ENCODE measurements around the gene CRABP2. TPM values are rescaled to one million over a fixed set of nuclear protein-coding genes. Genes with fewer than 3 reads are reported as not detected.

The CRABP2 gene
- total and polyA plus RNA-seq, 10 donors: 1.2 to 13.1 (median 3.7) TPM

- intact Hi-C loops (cut with DNase I; ENCODE audit: low total_unique reads): no loop called here
These were observed 33.0 kb upstream of the CRABP2 start for GRCh38 chr1:156738407-156738806.

DNA sequence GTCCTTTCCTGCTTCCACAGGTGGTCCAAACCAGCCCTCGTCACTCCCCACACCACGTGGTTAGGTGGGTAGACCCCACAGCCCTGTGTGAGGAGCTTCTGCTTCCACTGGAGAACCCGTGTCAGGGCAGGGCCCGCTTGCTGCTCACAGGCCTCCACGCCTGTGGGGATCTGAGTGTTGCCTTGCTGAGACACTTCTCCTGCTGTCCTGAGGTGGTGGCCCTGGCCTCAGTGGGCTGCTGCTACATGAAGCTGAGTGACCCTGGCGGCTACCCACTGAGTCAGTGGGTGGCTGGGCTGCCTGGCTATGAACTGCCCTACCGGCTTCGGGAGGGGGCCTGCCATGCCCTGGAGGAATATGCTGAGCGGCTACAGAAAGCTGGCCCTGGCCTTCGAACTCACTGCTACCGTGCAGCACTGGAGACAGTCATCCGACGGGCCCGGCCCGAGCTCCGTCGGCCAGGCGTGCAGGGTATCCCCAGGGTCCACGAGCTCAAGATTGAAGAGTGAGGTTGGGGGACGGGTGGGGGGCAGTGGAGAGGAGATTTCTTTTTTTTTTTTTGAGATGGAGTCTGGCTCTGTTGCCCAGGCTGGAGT lies 28.7 kb upstream of the CRABP2 start:
- Histone ChIP-seq H3K27ac (no peak overlapping the region), H3K27me3 (replicated peaks in 1 of 7) (no peaks in the 10 kb centered on the region), H3K4me1 (peaks cover 0 to 26% (median 9%) of the 10 kb centered on the region in 6 donors), H3K4me3 (no peak overlapping the region), H3K36me3 (peaks cover 0 to 72% (median 34%) of the 10 kb centered on the region in 6 donors), H3K9me3 (no peaks in the 10 kb centered on the region)
- 94 to 97% (median 94%) methylated on average over 16 to 20 of the region's 20 CpGs for WGBS, 5 donors
- peak; percentile 65 for DNase-seq
- intact Hi-C loops (cut with DNase I; ENCODE audit: low total_unique reads): no loop called here
- TF ChIP-seq, protein P1, sequence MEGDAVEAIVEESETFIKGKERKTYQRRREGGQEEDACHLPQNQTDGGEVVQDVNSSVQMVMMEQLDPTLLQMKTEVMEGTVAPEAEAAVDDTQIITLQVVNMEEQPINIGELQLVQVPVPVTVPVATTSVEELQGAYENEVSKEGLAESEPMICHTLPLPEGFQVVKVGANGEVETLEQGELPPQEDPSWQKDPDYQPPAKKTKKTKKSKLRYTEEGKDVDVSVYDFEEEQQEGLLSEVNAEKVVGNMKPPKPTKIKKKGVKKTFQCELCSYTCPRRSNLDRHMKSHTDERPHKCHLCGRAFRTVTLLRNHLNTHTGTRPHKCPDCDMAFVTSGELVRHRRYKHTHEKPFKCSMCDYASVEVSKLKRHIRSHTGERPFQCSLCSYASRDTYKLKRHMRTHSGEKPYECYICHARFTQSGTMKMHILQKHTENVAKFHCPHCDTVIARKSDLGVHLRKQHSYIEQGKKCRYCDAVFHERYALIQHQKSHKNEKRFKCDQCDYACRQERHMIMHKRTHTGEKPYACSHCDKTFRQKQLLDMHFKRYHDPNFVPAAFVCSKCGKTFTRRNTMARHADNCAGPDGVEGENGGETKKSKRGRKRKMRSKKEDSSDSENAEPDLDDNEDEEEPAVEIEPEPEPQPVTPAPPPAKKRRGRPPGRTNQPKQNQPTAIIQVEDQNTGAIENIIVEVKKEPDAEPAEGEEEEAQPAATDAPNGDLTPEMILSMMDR (IDR thresholded peaks at IDR 0.05 in 8 of 11, conservative IDR thresholded peaks at IDR 0.05 in 3 of 11): no peak
- no peak for TF ChIP-seq POLR2A (IDR thresholded peaks at IDR 0.05)
- TF ChIP-seq POLR2AphosphoS5 (IDR thresholded peaks at IDR 0.05): peak in 2 of 3 donors; percentile 25 to 62

More at GRCh38 chr1:156738407-156738806, 33.0 kb upstream of the CRABP2 start:
- DNase-seq: peak; percentile 69
- peaks cover 0 to 72% (median 39%) of the 10 kb centered on the region in 6 donors for H3K36me3 ChIP-seq
- no peak overlapping the region for H3K4me3 ChIP-seq
- no peaks in the 10 kb centered on the region for H3K9me3 ChIP-seq
- WGBS, 5 donors: 82 to 91% (median 85%) methylated on average over 10 of the region's 10 CpGs
- no peaks in the 10 kb centered on the region for H3K27me3 ChIP-seq (replicated peaks in 1 of 7)
- peaks cover 11 to 46% (median 22%) of the 10 kb centered on the region in 6 donors for H3K4me1 ChIP-seq
- TF ChIP-seq, protein P1 (IDR thresholded peaks at IDR 0.05 in 8 of 11, conservative IDR thresholded peaks at IDR 0.05 in 3 of 11): no peak
- TF ChIP-seq POLR2AphosphoS5 (IDR thresholded peaks at IDR 0.05): no peak
- no peak for TF ChIP-seq POLR2A (IDR thresholded peaks at IDR 0.05)
- no peak overlapping the region for H3K27ac ChIP-seq

- H3K27ac ChIP-seq: peak within 1 kb of the TSS; percentile 96 to 99 (median 98)
These were observed 23.4 kb upstream of the CRABP2 start, which contains the start of gene ISG20L2 for GRCh38 chr1:156728599-156729462. ISG20L2 (minus strand) TSS chr1:156728766; CDS start chr1:156727652, 1,114 bp downstream.

More at GRCh38 chr1:156728599-156729462, 23.4 kb upstream of the CRABP2 start, which contains the start of gene ISG20L2:
- H3K9me3 ChIP-seq: no peaks in the 10 kb centered on the region
- H3K4me1 ChIP-seq: peaks cover 36 to 65% (median 52%) of the 10 kb centered on the region in 6 donors
- TF ChIP-seq POLR2AphosphoS5 (IDR thresholded peaks at IDR 0.05): peak; percentile 88 to 90 (median 90)
- TF ChIP-seq, protein P1 (IDR thresholded peaks at IDR 0.05 in 8 of 11, conservative IDR thresholded peaks at IDR 0.05 in 3 of 11): peak in 2 of 11 experiments; percentile 27 to 35
- TF ChIP-seq POLR2A (IDR thresholded peaks at IDR 0.05): peak in 1 of 3 donors; percentile 19
- H3K36me3 ChIP-seq: peaks cover 0 to 52% (median 24%) of the 10 kb centered on the region in 6 donors
- intact Hi-C loops (cut with DNase I; ENCODE audit: low total_unique reads): loop anchor here (10.0 kb wide), 1 partner anchor 156 kb away; no protein-coding TSS in a partner anchor
- H3K4me3 ChIP-seq: peak within 1 kb of the TSS; percentile 59 to 90 (median 78)
- DNase-seq: peak; percentile 99
- WGBS, 5 donors: 2 to 3% (median 3%) methylated on average over 41 to 57 of the region's 57 CpGs
- H3K27me3 ChIP-seq (replicated peaks in 1 of 7): no peaks in the 10 kb centered on the region
